Measurements from ENCODE around the gene NUP62CL.
A peak's percentile ranks its signal among the peaks of the same experiment; 100 is the strongest.

NUP62CL gene

DNA sequence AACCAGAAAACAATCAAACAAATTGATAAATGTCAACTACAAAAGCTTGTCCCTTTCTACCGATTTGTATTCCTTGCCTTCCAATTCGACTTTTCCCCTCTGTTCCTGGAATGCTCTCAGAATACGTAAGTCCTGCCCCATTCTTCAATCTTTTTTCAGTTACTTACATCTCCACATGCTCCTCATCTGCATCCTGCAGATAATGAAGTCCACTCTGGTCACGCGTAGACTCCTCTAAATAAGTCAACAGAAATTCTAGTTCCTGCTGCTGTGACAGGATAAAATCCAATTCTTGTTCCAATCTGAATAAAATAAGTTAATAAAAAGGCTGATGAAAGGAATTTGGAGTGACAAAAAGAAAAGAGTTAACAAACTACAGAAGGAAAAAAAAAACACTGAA, 53.2 kb downstream of the NUP62CL start:
- peak; percentile 44 for DNase-seq (ENCODE audit: low read depth)

GRCh38 chrX:107146670-107147069, 59.6 kb downstream of the NUP62CL start:
- no peak for DNase-seq (ENCODE audit: low read depth)

DNA sequence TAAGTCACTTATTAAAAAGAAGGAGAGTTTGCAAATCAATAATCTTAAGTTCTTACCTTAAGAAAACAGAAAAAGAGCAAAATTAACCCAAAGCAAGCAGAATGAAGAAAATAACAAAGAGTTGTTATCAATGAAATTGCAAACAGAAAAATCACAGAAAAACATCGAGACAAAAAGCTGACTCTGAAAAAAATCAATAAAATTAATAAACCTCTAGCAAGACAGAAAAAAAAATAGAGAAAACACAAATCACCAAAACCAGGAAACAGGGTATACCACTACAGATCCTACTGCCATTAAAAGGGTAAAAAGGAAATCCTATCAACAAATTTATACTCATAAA, 70.3 kb downstream of the NUP62CL start:
- DNase-seq (ENCODE audit: low read depth) = no peak

DNA sequence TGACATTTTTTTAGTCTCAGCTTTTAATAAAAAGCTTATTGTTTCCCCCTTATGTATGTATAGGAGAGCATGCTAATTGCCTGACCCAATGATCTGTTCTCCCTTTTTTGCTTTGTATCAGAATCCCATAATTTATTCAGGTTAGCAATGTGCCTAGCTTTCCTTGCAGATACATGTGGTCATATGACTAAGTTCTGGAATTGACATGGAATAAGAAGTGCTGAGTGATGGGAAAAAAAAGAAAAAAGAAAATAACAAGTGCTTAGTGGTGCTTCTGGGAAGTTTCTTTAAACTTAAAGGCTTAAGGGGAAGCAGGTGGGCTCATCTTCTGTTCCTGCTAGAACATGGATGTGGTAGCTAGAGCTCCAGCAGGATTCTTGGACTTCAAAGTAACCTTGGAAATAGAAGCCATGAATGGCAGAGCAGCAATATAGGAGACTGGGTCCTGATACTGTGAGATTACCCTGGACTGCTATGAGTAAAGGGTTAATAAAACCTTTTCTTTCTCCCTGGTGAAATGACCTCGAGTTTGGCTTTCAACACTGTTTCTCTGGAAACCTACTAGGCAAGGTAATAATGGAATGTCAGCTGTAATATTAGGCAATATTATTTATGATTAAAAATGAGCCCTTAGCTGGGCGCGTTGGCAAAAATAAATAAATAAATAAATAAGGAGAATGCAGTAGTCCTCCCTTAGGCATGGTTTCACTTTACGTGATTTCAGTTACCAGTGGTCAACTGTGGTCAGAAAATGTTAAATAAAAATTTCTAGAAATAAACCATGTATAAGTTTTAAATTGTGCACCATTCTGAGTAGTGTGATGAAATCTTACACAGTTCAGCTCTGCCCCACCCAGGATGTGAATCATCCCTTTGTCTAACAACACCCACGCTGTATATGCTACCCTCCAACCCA, 70.9 kb downstream of the NUP62CL start:
- no peak for DNase-seq (ENCODE audit: low read depth)

GRCh38 chrX:107123750-107124149, 82.5 kb downstream of the NUP62CL start:
- DNase-seq (ENCODE audit: low read depth) = no peak

GRCh38 chrX:107119283-107119682, 87.0 kb downstream of the NUP62CL start:
- no peak for DNase-seq (ENCODE audit: low read depth)

- DNase-seq (ENCODE audit: low read depth) = no peak
Observed at GRCh38 chrX:107118322-107119147, 87.7 kb downstream of the NUP62CL start, which contains the start of gene RBM41. TSS of gene RBM41 (minus strand) at chrX:107118822. CDS start at chrX:107118773, 49 bp downstream.

GRCh38 chrX:107117993-107118321, 88.3 kb downstream of the NUP62CL start:
- no peak for DNase-seq (ENCODE audit: low read depth)

DNA sequence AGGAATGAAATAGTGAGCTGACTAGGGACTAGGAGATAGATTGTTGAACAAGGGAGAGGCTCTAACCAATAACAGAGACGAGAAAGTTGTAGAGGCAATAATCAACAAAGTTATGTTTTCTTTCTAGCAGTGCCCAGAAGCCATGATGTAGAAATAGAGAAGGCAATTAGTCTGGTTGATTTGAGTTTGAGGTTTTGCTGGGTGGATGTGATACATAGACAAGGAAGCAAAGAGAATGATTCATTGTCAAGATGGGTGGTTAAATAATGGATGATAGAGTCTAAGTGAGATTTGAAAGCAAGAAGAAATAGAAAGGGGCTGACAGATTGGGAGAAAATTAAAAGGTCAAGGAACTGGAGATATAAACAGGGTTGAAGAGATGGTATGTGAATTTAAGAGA, 98.8 kb downstream of the NUP62CL start:
- no peak for DNase-seq (ENCODE audit: low read depth)

- DNase-seq (ENCODE audit: low read depth) = no peak
Observed at GRCh38 chrX:107102980-107103379, 103.3 kb downstream of the NUP62CL start.

DNA sequence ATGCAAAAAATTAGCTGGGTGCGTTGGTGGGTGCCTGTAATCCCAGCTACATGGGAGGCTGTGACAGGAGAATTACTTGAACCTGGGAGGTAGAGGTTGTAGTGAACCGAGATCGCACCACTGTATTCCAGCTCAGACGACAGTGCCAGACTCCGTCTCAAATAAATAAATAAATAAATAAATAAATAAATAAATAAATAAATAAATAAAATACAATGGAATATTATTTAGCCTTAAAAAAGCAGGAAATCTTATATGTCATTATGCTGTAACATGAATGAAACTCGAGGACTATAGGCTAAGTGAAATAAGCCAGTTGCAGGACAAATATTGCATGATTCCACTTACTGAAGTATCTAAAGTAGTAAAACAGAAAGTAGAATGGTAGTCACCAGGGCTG, 130.1 kb downstream of the NUP62CL start:
- DNase-seq (ENCODE audit: low read depth) = no peak

Measured in CMK (cell line).